GM12865 (cell line): ENCODE data around the gene SNAPC4.
"Not testable (repeated sequence)": the region's sequence is repeated elsewhere in the genome, so short reads cannot be mapped to it uniquely, and the experiment has no call there.

Experiments
- DNase-seq: peaks from one replicate; pipeline ENCODE4 v3.0.0; 2010; ENCODE audit warnings: low read depth
- H3K4me3 ChIP-seq: 2 replicates; pipeline ENCODE4 v1.5.1; 2011; ENCODE audit warnings: mild to moderate bottlenecking, low read depth, low read length, control low read depth
- TF ChIP-seq, protein P1 (sequence below): IDR thresholded peaks from 2 replicates; pipeline ENCODE4 v1.5.1; 2011; ENCODE audit warnings: low read length, control low read depth, low read depth, inconsistent platforms; ENCODE audit not compliant: insufficient read depth; ENCODE audit errors: missing control alignments

Gene SNAPC4

DNA sequence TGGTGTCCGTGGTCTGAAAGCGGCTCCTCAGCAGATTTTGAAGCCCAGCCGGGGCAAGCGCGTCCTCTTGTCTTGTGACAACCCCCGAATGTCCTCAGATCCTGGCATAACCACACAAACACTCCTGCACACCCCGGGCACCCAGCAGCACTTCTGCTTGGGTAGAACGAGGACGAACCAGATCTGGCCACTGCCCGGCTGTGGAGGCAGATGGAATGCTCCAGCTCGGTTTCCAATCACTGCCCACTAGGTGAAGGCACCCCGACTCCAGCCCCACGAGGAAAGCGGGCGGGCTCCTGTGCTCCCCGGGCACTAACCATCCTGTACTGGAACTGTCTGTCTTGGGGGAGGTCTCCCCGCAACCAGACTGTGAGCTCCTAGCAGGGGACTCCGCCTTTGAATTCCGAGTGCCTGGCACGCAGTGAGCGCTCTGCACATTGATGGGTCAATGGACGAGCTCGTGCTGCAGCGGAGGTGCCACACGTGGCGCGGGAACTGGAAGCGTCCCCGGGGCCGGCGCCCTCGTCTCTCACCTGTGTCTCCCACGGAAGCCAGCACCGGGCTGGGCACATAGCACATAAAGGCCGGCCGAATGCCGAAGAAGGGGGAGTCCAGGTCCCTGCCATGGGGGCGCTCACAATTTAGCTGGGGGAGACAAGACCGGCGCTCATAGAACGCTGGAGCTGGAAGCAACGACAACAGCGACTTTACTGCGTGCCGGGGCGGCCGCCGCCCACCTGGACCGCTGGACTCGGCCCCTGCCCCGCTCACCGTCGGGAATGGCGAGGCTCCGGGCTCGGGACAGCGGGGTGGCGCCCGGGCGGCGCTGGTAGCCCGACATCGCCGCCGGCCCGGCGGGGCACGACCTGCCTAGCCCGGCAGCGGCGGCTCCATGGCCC is 9.8 kb upstream of the SNAPC4 start:
- peak overlapping the region; percentile 78 for H3K4me3 ChIP-seq
- TF ChIP-seq, protein P1, sequence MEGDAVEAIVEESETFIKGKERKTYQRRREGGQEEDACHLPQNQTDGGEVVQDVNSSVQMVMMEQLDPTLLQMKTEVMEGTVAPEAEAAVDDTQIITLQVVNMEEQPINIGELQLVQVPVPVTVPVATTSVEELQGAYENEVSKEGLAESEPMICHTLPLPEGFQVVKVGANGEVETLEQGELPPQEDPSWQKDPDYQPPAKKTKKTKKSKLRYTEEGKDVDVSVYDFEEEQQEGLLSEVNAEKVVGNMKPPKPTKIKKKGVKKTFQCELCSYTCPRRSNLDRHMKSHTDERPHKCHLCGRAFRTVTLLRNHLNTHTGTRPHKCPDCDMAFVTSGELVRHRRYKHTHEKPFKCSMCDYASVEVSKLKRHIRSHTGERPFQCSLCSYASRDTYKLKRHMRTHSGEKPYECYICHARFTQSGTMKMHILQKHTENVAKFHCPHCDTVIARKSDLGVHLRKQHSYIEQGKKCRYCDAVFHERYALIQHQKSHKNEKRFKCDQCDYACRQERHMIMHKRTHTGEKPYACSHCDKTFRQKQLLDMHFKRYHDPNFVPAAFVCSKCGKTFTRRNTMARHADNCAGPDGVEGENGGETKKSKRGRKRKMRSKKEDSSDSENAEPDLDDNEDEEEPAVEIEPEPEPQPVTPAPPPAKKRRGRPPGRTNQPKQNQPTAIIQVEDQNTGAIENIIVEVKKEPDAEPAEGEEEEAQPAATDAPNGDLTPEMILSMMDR = no peak
- DNase-seq = peak; percentile 56

GRCh38 chr9:136407911-136408310 is 7.9 kb upstream of the SNAPC4 start:
- H3K4me3 ChIP-seq = no peak overlapping the region
- no peak for DNase-seq
- TF ChIP-seq, protein P1 = no peak

DNA sequence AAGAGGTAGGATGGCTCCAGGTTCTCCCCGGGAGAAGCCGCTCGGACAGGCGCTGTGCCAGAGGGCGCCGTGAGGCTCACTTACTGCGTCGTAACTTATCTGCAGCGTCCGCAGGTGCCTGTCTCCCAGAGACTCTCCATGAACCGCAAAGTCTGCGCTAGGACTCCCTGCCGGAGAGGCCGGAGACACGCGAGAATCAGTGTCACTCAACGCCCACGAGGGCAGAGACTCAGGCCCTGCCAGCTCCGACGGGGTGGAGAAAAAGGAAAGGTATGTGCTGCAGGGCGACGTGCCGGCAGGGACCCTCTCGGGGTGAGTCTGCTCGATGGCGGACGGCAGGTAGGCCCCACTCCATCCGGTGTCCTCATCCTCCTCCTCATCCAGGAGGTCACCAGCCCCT is 7.1 kb upstream of the SNAPC4 start:
- DNase-seq, H3K4me3 ChIP-seq: not testable (repeated sequence)

DNA sequence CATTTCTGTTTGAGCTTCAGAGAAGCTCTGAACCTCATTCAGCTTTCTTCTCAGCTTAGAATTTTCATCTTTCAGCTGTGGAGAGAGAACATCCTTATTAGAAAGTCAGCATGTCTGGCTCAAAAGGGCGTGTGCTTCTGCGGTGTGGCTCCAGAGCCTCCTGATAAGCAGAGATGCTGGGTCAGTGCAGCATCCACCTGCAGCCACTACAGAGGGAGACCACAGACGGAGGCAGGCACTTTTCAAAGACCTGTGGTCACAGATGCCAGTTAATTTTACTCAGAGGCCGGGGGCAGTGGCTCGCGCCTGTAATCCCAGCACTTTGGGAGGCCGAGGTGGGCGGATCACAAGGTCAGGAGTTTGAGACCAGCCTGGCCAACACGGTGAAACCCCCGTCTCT is 5.9 kb upstream of the SNAPC4 start:
- DNase-seq, H3K4me3 ChIP-seq: not testable (repeated sequence)

DNA sequence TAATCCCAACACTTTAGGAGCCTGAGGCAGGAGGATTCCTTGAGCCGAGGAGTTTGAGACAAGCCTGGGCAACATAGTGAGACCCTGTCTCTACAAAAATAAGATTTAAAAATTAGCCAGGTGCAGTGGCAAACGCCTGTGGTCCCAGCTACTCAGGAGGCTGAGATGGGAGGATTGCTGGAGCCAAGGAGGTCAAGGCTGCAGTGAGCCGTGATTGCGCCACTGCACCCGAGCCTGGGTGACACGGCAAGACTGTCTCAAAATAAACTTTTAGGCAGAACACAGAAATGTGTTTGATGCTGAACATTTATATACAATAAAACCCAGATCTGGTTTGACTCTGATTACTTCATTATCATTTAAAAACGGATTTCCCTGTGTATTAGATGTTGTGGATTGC is 5.5 kb upstream of the SNAPC4 start:
- no peak overlapping the region for H3K4me3 ChIP-seq
- TF ChIP-seq, protein P1 = no peak
- DNase-seq = no peak

DNA sequence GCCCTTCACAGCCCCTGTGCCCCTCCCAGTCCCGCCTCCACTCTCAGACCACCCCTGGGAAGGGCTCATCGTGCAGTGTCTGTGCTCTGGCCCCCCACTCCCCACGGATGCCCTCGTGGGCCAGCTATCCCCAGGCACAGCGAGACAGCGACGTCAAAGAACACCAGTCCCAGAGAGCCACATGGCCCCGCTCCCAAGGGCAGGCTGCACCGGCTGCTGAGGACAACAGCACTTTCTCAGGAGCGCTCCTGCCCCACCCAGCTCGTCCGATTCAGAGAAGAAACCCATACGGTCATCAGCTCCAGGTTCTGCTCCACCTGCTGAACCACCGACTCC is 4.8 kb upstream of the SNAPC4 start:
- DNase-seq = peak; percentile 29
- H3K4me3 ChIP-seq = peak overlapping the region; percentile 31
- TF ChIP-seq, protein P1 = no peak

DNA sequence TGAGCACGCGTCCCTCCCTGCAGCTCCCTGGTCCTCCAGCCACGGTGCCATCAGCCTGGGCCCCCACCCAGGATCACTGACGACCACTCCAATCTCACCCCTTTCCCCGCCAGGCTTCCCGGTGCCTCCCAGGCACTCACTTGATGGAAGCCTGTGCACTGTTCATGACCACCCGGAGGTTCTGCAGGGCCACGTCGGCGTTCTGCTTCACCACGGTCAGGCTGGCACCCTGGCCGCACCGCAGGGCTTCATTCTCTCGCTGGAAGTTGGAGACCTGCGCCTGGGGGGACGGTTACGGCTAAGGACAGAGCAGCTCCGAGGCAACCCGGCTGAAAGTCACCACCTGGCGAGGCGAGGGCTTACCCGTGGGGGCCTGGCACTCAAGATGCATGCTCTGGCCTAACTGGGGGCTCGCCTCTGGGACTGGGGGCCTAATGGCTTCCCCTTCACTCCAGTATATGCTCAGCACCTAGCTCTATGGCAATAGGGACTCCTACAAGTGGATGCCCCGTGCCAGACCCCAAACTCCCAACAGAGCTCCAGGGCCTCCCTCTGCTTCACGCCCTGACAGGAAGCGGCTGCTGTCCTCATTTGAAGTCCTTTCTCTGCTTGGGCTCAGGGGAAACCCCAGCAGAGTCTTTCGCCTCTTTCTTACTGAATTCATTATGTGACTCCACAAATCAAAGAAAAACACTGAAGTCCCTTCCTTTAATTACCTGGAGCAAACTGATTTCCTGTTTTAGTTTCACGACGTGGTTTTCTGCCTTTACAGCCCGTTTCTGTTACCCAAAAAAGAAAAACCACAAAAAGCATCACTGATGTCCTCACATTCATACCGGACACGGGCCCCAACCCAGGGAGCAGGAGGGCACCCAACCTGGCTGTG is 4.2 kb upstream of the SNAPC4 start:
- peak overlapping the region; percentile 31 for H3K4me3 ChIP-seq
- TF ChIP-seq, protein P1 = no peak
- peak; percentile 68 for DNase-seq

- TF ChIP-seq, protein P1 = no peak
- peak; percentile 83 for DNase-seq
- H3K4me3 ChIP-seq = peak overlapping the region; percentile 31
Measured at GRCh38 chr9:136403538-136403914, 3.6 kb upstream of the SNAPC4 start.
